ENCODE measurements around the gene C1orf232. TPM values are rescaled to one million over a fixed set of nuclear protein-coding genes. Genes with fewer than 3 reads are reported as not detected.

Gene C1orf232
- total RNA-seq, 4 donors from 2014 or later: not detected

GRCh38 chr1:26160527-26161414 is 8.0 kb downstream of the C1orf232 start:
- peaks cover 36% of the 10 kb centered on the region for H3K27me3 ChIP-seq

DNA sequence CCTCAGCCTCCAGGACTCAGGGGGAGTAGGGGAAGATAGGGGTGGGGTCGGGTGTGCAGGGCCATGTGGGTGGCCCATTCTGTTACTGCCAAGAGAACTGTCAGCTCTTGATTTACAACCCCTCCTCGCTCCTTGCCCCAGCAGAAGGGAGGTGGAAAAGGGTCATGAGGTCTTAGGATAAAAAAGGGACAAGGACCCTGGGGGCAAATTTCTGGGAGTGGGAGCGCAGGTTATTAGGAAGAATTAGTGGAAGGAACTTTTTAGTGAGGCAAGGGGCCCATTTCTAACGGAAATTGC is 9.1 kb downstream of the C1orf232 start:
- Histone ChIP-seq H3K9me3 (no peaks in the 10 kb centered on the region), H3K27ac (no peak overlapping the region), H3K4me3 (peak overlapping the region; percentile 65), H3K36me3 (no peaks in the 10 kb centered on the region), H3K4me1 (peaks cover 26% of the 10 kb centered on the region), H3K27me3 (peaks cover 38% of the 10 kb centered on the region)
- WGBS: 62% methylated on average over 4 of the region's 4 CpGs
- no peak for DNase-seq (ENCODE audit: low spot score in 2 of 2)
- TF ChIP-seq POLR2AphosphoS5 (IDR thresholded peaks at IDR 0.05) (no peak), EP300 (IDR thresholded peaks at IDR 0.05) (no peak), POLR2A (IDR thresholded peaks at IDR 0.05) (no peak), CTCF (IDR thresholded peaks at IDR 0.05) (no peak)

More at GRCh38 chr1:26160527-26161414, 8.0 kb downstream of the C1orf232 start:
- no peak overlapping the region for H3K27ac ChIP-seq
- DNase-seq (ENCODE audit: low spot score in 2 of 2): no peak
- no peaks in the 10 kb centered on the region for H3K9me3 ChIP-seq
- H3K4me3 ChIP-seq: peak overlapping the region; percentile 65
- no peaks in the 10 kb centered on the region for H3K36me3 ChIP-seq
- H3K4me1 ChIP-seq: peaks cover 27% of the 10 kb centered on the region
- TF ChIP-seq EP300 (IDR thresholded peaks at IDR 0.05) (no peak), CTCF (IDR thresholded peaks at IDR 0.05) (no peak), POLR2A (IDR thresholded peaks at IDR 0.05) (no peak), POLR2AphosphoS5 (IDR thresholded peaks at IDR 0.05) (no peak)
- 74% methylated on average over 10 of the region's 18 CpGs for WGBS

- no peak for DNase-seq (ENCODE audit: low spot score in 2 of 2)
- H3K36me3 ChIP-seq: no peaks in the 10 kb centered on the region
- peaks cover 38% of the 10 kb centered on the region for H3K27me3 ChIP-seq
- H3K4me3 ChIP-seq: peak within 1 kb of the TSS; percentile 65
- H3K4me1 ChIP-seq: peaks cover 20% of the 10 kb centered on the region
- 34% methylated on average over 6 of the region's 6 CpGs for WGBS
- no peaks in the 10 kb centered on the region for H3K9me3 ChIP-seq
- TF ChIP-seq CTCF (IDR thresholded peaks at IDR 0.05) (no peak), EP300 (IDR thresholded peaks at IDR 0.05) (no peak), POLR2AphosphoS5 (IDR thresholded peaks at IDR 0.05) (no peak), POLR2A (IDR thresholded peaks at IDR 0.05) (no peak)
- no peak within 1 kb of the TSS for H3K27ac ChIP-seq
Measured at GRCh38 chr1:26158908-26159742, 9.6 kb downstream of the C1orf232 start, which contains the start of gene FAM110D. Gene FAM110D (plus strand): TSS chr1:26159079. CDS start chr1:26161292, 2,213 bp downstream.

DNA sequence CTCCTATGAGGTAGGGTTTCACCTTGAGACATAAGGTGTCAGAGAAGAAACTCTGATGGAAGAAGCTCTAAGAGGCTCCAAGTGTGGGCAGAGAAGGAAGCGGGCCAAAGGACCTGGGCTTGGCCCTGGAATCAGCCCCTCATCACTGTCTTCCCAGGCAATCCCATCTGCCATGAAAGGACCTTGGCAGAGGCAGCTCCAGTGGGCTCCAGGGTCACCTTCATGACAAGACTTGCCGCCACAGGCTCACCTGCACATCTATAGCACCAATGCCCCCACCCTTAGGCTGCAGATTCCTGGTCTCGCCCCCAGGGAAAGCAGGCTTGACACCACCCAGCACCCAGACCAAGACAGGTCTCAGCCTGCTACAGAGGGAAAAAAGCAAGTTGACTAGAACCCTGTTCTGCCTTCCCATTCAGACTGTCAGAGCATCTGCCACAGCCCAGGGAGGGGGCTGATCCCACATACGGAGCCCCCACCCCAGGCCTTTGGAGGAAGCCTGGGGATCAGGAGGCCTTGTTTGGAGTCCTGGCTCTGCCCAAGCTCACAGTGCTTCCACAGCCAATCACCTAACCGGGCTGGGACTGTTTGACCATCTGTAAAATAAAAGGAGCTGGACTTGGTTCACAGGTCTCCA is 10.4 kb downstream of the C1orf232 start:
- Histone ChIP-seq H3K4me1 (peaks cover 14% of the 10 kb centered on the region), H3K4me3 (no peak overlapping the region), H3K9me3 (no peaks in the 10 kb centered on the region), H3K27ac (no peak overlapping the region), H3K27me3 (peaks cover 38% of the 10 kb centered on the region), H3K36me3 (no peaks in the 10 kb centered on the region)
- TF ChIP-seq EP300 (IDR thresholded peaks at IDR 0.05) (no peak), POLR2AphosphoS5 (IDR thresholded peaks at IDR 0.05) (no peak), POLR2A (IDR thresholded peaks at IDR 0.05) (no peak)
- DNase-seq (ENCODE audit: low spot score in 2 of 2): peak in 1 of 2 donors; percentile 55
- 76% methylated on average over 4 of the region's 5 CpGs for WGBS

- peaks cover 34% of the 10 kb centered on the region for H3K27me3 ChIP-seq
- WGBS: 34% methylated on average over 10 of the region's 12 CpGs
- H3K36me3 ChIP-seq: no peaks in the 10 kb centered on the region
- no peaks in the 10 kb centered on the region for H3K9me3 ChIP-seq
- peaks cover 5% of the 10 kb centered on the region for H3K4me1 ChIP-seq
- peak in 1 of 2 donors; percentile 78 for DNase-seq (ENCODE audit: low spot score in 2 of 2)
- TF ChIP-seq POLR2A (IDR thresholded peaks at IDR 0.05) (no peak), POLR2AphosphoS5 (IDR thresholded peaks at IDR 0.05) (no peak), EP300 (IDR thresholded peaks at IDR 0.05) (no peak), CTCF (IDR thresholded peaks at IDR 0.05) (no peak)
- peak overlapping the region; percentile 25 for H3K4me3 ChIP-seq
- H3K27ac ChIP-seq: peak overlapping the region; percentile 15
Measured at GRCh38 chr1:26156285-26157038, 12.3 kb downstream of the C1orf232 start.
